ENCODE data around the gene FXYD2. TPM values are rescaled to one million over a fixed set of nuclear protein-coding genes. Genes with fewer than 3 reads are reported as not detected.

The FXYD2 gene
- total RNA-seq, 4 donors from 2014 or later = 0.67 to 1.7 TPM; not detected in 2

GRCh38 chr11:117871160-117871559, 46.6 kb upstream of the FXYD2 start:
- H3K4me3 ChIP-seq = no peak overlapping the region
- peaks cover 0 to 31% (median 4%) of the 10 kb centered on the region in 4 donors for H3K4me1 ChIP-seq
- no peaks in the 10 kb centered on the region for H3K36me3 ChIP-seq
- H3K27me3 ChIP-seq = peaks cover 0 to under 1% of the 10 kb centered on the region in 2 donors
- no peak for TF ChIP-seq CTCF (IDR thresholded peaks at IDR 0.05)
- TF ChIP-seq POLR2A (IDR thresholded peaks at IDR 0.05) = no peak
- H3K27ac ChIP-seq = no peak overlapping the region
- no peak for DNase-seq
- no peaks in the 10 kb centered on the region for H3K9me3 ChIP-seq

GRCh38 chr11:117870103-117870952, 45.8 kb upstream of the FXYD2 start:
- Histone ChIP-seq H3K27me3 (no peaks in the 10 kb centered on the region), H3K36me3 (no peaks in the 10 kb centered on the region), H3K9me3 (no peaks in the 10 kb centered on the region), H3K27ac (peak overlapping the region in 1 of 4 donors; percentile 51), H3K4me1 (peaks cover 0 to 22% (median under 1%) of the 10 kb centered on the region in 4 donors), H3K4me3 (no peak overlapping the region)
- TF ChIP-seq POLR2A (IDR thresholded peaks at IDR 0.05) (no peak), CTCF (IDR thresholded peaks at IDR 0.05) (no peak)
- no peak for DNase-seq

DNA sequence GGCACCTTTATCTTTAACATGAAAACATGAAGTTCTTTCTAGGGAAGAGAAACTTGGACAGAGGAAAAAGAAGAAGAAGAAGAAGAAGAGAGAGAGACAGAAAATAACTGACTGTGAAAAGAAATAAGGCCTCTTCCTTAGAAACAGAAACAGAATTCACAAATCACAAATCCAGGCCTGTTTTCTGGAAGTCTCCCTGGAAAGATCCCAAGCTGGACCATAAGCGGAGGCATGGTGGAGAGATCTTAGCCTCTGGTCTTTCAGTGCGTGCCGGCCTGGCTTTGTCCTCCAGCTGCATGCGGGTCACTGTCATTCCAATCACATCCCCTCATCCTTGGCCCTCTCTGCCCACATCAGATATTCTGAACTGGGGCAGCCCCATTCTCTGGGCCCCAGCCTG, 45.1 kb upstream of the FXYD2 start:
- peak overlapping the region in 1 of 4 donors; percentile 51 for H3K27ac ChIP-seq
- peaks cover 0 to 22% (median 0%) of the 10 kb centered on the region in 4 donors for H3K4me1 ChIP-seq
- no peaks in the 10 kb centered on the region for H3K9me3 ChIP-seq
- H3K36me3 ChIP-seq = no peaks in the 10 kb centered on the region
- TF ChIP-seq CTCF (IDR thresholded peaks at IDR 0.05) (no peak), POLR2A (IDR thresholded peaks at IDR 0.05) (no peak)
- H3K27me3 ChIP-seq = no peaks in the 10 kb centered on the region
- no peak overlapping the region for H3K4me3 ChIP-seq
- DNase-seq = no peak

DNA sequence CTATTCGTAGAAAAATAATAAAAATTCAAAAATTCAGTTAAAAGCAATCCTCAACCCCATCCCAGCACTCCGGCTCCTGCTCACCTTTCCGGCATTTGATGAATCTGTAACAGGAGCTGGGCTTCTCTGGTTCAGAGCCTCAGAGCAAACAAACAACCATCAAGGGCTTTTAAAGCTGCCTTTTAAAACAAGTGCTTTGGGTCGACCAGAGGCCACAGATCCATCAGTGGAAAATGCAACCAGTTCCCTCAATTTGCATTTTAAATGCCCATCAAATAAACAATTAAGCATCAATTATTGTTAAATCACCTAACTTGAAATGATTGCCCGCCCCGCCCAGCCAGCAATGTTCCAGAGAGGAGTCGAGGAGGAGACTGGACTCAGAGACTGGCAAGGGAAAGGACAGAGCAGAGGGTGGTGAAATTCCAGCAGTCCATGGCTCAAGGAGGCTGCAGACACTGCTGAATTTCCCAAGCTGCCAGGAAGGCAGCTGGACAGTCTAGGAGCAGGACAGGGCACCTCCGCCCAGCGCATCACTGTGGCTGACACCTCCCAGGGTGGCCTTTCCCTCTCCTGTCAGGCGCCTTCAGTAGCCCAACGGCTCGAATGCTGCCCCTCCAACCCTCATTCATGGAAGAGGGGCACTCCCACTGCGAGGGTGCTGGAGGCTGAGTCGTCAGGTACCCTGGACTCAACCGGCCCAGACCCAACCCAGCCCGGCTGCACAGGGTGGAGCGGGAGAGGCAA, 44.4 kb upstream of the FXYD2 start:
- H3K4me3 ChIP-seq = no peak overlapping the region
- no peaks in the 10 kb centered on the region for H3K27me3 ChIP-seq
- no peaks in the 10 kb centered on the region for H3K9me3 ChIP-seq
- H3K36me3 ChIP-seq = no peaks in the 10 kb centered on the region
- peak overlapping the region in 1 of 4 donors; percentile 51 for H3K27ac ChIP-seq
- DNase-seq = no peak
- peaks cover 0 to 22% (median 0%) of the 10 kb centered on the region in 4 donors for H3K4me1 ChIP-seq
- TF ChIP-seq CTCF (IDR thresholded peaks at IDR 0.05) = no peak
- TF ChIP-seq POLR2A (IDR thresholded peaks at IDR 0.05) = no peak

GRCh38 chr11:117868088-117868487, 43.5 kb upstream of the FXYD2 start:
- no peak for TF ChIP-seq POLR2A (IDR thresholded peaks at IDR 0.05)
- no peak for TF ChIP-seq CTCF (IDR thresholded peaks at IDR 0.05)
- no peaks in the 10 kb centered on the region for H3K9me3 ChIP-seq
- no peak for DNase-seq
- no peak overlapping the region for H3K4me3 ChIP-seq
- no peaks in the 10 kb centered on the region for H3K27me3 ChIP-seq
- H3K4me1 ChIP-seq = peaks cover 0 to 22% (median 0%) of the 10 kb centered on the region in 4 donors
- no peak overlapping the region for H3K27ac ChIP-seq
- no peaks in the 10 kb centered on the region for H3K36me3 ChIP-seq

Measured in Peyer's patch (tissue), 4 donors.